ENCODE results near the gene IMPG1. TPM values are rescaled to one million over a fixed set of nuclear protein-coding genes. Genes with fewer than 3 reads are reported as not detected.

IMPG1 gene
- total RNA-seq, 1 donor from 2014 or later = not detected

DNA sequence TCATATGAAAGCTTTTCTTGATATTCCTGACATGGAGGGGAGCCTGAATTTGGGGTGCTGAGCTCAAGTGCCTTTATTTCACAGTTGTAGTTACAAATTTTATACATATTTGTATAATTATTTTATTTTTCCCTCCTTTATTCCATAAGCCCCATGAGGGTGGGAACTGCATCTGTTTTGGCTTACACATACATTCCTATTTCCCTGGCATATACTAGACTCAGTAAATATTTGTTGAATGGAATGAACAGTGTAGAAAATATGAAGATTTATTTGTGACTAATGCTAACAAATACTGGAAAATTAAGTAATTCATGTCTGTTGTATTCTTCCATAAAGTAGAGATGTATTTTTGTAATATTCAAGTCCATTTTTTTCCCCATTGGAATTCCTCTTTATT, 196.3 kb downstream of the IMPG1 start:
- no peaks in the 10 kb centered on the region for H3K9me3 Mint-ChIP-seq

DNA sequence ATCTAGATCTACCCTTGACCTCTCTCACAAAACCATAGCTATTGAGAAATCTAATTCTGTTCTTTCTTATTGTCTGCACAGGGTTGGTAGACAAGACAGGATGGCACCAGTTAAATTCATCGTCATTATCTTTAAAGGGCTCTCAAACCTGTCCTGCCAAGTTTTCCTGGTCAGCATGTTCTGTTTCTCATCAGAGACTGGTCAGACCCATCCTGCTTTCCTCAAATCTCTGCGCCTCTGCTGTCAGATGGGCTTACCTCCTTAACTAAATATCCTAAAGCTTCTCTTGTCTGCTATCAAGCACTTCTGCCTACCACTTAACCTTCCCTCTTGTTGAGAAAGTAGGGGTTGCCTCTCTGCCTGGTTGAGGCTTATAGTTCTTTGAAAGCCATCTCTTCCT, 198.2 kb downstream of the IMPG1 start:
- Mint-ChIP-seq H3K4me3 (no peak overlapping the region), H3K27me3 (ENCODE audit: low read depth) (no peaks in the 10 kb centered on the region), H3K36me3 (peaks cover 22% of the 10 kb centered on the region), H3K9me3 (no peaks in the 10 kb centered on the region), H3K4me1 (peaks cover 17% of the 10 kb centered on the region), H3K27ac (peak overlapping the region; percentile 74)
- DNase-seq (ENCODE audit: low spot score in 2 of 2, unreplicated experiment in 2 of 2) = no peak
- TF ChIP-seq, protein P1, sequence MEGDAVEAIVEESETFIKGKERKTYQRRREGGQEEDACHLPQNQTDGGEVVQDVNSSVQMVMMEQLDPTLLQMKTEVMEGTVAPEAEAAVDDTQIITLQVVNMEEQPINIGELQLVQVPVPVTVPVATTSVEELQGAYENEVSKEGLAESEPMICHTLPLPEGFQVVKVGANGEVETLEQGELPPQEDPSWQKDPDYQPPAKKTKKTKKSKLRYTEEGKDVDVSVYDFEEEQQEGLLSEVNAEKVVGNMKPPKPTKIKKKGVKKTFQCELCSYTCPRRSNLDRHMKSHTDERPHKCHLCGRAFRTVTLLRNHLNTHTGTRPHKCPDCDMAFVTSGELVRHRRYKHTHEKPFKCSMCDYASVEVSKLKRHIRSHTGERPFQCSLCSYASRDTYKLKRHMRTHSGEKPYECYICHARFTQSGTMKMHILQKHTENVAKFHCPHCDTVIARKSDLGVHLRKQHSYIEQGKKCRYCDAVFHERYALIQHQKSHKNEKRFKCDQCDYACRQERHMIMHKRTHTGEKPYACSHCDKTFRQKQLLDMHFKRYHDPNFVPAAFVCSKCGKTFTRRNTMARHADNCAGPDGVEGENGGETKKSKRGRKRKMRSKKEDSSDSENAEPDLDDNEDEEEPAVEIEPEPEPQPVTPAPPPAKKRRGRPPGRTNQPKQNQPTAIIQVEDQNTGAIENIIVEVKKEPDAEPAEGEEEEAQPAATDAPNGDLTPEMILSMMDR (IDR thresholded peaks at IDR 0.05; ENCODE audit: unreplicated experiment) = no peak

More for the DNA sequence above, 196.3 kb downstream of the IMPG1 start:
- DNase-seq (ENCODE audit: low spot score in 2 of 2, unreplicated experiment in 2 of 2) = no peak
- H3K27me3 Mint-ChIP-seq (ENCODE audit: low read depth) = no peaks in the 10 kb centered on the region
- peaks cover 24% of the 10 kb centered on the region for H3K36me3 Mint-ChIP-seq
- TF ChIP-seq, protein P1 (IDR thresholded peaks at IDR 0.05; ENCODE audit: unreplicated experiment) = no peak
- no peak overlapping the region for H3K27ac Mint-ChIP-seq
- H3K4me1 Mint-ChIP-seq = peaks cover 14% of the 10 kb centered on the region
- no peak overlapping the region for H3K4me3 Mint-ChIP-seq

Measured in mesothelial cell of epicardium (in vitro differentiated cells).